HG03108 (cell line): Measurements from ENCODE around the gene ICAM4.

Experiments used
- ATAC-seq: cut with Tn5 transposase; IDR thresholded peaks from one replicate; pipeline ENCODE4 v1.9.1; 2021; ENCODE audit warnings: moderate library complexity; ENCODE audit not compliant: unreplicated experiment

ICAM4 gene

GRCh38 chr19:10290357-10290875 lies 3.7 kb downstream of the ICAM4 start:
- no peak for ATAC-seq

DNA sequence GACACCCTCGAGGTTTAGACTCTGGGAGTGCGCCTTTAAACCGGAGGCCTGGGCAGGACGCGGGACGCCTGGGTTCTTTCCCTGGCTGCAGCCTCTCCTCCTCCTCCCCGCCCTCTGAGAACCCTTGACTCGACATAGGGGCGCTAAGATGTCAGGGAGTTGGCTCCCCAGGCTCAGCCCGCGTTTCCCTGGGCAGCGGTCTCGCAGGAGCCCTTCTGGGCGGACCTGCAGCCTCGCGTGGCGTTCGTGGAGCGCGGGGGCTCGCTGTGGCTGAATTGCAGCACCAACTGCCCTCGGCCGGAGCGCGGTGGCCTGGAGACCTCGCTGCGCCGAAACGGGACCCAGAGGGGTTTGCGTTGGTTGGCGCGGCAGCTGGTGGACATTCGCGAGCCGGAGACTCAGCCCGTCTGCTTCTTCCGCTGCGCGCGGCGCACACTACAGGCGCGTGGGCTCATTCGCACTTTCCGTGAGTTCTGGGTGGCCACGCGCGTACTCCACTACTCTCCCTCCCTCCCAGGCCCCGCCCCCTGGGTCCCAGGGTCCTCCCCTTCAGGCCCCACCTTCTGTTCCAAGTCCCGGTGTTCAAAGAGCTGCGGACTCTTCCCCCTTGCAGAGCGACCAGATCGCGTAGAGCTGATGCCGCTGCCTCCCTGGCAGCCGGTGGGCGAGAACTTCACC lies 4.3 kb downstream of the ICAM4 start:
- no peak for ATAC-seq

- ATAC-seq = no peak
Measured at GRCh38 chr19:10291554-10292205, 4.9 kb downstream of the ICAM4 start.

DNA sequence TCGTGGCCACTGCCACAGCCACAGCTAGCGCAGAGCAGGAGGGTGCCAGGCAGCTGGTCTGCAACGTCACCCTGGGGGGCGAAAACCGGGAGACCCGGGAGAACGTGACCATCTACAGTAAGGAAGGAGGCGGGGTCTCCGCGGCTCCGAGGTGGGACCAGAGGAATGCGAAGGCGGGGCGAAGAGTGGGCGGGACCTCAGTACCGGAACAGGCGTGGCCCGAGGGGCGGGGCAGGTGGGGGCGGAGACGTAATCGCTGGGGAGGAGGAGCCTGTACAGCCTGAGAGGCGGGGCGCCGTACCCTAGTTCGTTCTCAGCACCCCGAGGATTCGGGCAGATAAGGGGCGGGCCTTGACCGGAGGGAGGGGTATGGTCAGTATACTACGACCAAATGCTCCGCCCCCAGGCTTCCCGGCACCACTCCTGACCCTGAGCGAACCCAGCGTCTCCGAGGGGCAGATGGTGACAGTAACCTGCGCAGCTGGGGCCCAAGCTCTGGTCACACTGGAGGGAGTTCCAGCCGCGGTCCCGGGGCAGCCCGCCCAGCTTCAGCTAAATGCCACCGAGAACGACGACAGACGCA lies 5.5 kb downstream of the ICAM4 start:
- peak; percentile 42 for ATAC-seq

GRCh38 chr19:10292789-10293636 lies 6.3 kb downstream of the ICAM4 start:
- no peak for ATAC-seq

GRCh38 chr19:10293637-10294367 lies 7.0 kb downstream of the ICAM4 start:
- no peak for ATAC-seq

DNA sequence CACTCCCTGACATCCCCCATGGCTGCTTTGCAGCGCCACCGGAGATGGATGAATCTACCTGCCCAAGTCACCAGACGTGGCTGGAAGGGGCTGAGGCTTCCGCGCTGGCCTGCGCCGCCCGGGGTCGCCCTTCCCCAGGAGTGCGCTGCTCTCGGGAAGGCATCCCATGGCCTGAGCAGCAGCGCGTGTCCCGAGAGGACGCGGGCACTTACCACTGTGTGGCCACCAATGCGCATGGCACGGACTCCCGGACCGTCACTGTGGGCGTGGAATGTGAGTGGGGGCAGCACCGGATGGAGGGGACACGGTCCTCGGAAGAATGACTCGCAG lies 7.6 kb downstream of the ICAM4 start:
- ATAC-seq = no peak

GRCh38 chr19:10295305-10295846 lies 8.6 kb downstream of the ICAM4 start:
- peak; percentile 46 for ATAC-seq

DNA sequence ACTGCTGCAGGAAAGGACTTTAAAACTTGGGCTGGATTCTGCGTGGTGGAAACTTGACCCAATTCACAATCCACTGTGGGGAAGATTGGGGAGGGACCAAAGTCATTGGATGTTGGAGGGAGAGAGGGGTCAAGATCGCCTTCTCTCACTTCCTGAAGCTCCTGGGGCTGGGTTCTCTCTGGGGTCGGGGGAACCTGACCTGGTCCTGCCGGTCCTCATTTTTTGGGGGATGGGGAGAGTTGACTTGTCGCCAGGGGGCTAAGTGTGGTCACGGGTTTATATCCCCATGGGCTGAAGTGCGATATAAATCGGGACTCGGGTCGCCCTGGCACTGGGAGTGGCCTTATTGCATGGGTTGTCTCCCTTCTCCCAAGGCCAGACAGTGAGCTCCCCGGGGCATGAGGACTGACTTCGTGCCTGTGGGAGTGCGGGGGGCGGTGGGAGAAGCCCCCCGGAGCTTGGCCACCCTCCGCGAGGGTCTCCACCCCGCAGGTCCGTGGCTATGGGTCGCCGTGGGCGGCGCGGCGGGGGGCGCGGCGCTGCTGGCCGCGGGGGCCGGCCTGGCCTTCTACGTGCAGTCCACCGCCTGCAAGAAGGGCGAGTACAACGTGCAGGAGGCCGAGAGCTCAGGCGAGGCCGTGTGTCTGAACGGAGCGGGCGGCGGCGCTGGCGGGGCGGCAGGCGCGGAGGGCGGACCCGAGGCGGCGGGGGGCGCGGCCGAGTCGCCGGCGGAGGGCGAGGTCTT lies 9.3 kb downstream of the ICAM4 start:
- no peak for ATAC-seq

DNA sequence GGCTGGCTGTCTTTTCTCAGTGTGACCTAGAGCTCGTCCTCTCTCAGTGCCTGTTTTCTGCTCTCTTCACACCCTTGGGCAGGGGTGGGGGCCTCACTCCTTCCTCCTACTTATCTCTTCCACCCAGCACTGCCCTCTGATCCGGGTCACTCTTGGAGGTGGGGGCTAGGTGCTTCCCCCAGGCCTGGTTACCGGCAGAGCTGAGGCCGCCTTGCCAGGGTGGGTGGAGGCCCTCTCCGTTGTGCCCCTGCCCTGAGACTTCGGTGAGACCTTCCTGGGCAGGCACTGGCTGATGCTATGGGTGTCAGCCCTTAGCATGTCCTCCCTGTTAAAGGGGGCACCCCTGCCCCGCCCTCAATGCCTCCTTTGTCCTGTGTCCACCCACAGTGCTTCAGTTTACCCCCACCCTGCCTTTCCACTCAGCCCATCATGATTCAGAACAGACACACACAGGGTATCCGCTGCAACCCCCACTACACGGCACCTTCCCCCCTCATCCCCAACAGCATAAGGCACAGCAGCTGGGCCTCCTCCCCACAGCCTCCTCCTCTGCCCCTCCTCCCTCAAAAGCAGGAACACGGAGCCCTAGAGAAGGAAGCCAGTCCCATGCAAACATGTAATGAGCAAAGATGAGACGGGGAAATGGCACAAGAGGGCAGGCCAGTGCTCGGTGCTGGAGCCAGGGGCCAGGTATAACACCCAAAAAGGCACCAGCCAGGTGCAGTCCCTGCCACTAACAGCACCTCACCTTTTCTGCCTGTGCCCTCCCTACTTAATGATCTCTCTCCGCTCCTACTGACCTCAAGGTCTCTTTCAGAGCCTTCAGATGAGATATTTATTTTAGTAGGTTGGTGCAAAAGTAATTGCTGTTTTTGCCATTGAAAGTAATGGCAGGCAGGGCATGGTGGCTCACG lies 13.0 kb downstream of the ICAM4 start:
- ATAC-seq = no peak

DNA sequence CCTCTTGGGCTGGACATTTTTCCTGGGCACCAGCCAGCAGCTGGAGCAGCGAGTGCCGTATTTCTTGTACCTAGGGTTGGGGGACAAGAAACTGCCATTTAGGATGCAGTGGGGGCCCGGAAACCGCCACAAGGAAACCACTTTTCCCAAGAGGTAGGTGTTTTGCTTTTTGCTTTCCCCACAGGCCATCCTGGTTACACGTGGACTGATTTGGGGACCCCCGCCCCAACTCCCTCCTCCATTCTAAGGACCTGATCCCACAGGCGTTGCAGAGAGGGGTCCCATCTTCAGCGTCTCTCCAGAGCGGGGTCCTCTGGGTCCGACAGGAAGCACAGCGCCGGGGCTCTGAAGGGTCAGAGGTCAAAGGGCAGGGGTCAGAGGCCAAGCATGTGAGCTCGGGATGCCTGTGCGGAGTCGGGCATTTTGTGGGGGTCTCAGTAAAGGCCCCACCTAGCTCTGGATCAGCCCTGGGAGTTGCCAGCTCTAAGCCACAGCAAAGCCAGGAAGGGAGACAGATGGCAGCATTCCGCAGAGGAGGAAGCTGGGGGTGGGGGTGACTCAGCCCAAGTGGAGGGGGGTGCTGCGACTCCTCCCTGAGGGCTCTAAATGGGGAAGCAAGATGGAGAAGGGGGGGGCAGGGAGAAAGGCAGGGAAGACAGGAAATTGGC lies 18.5 kb downstream of the ICAM4 start:
- no peak for ATAC-seq

- no peak for ATAC-seq
Measured at GRCh38 chr19:10306327-10306726, 19.6 kb downstream of the ICAM4 start.

- ATAC-seq = no peak
Measured at GRCh38 chr19:10309423-10309822, 22.7 kb downstream of the ICAM4 start, which contains the start of gene ZGLP1. Gene ZGLP1, minus strand, starts transcription at chr19:10309815.

DNA sequence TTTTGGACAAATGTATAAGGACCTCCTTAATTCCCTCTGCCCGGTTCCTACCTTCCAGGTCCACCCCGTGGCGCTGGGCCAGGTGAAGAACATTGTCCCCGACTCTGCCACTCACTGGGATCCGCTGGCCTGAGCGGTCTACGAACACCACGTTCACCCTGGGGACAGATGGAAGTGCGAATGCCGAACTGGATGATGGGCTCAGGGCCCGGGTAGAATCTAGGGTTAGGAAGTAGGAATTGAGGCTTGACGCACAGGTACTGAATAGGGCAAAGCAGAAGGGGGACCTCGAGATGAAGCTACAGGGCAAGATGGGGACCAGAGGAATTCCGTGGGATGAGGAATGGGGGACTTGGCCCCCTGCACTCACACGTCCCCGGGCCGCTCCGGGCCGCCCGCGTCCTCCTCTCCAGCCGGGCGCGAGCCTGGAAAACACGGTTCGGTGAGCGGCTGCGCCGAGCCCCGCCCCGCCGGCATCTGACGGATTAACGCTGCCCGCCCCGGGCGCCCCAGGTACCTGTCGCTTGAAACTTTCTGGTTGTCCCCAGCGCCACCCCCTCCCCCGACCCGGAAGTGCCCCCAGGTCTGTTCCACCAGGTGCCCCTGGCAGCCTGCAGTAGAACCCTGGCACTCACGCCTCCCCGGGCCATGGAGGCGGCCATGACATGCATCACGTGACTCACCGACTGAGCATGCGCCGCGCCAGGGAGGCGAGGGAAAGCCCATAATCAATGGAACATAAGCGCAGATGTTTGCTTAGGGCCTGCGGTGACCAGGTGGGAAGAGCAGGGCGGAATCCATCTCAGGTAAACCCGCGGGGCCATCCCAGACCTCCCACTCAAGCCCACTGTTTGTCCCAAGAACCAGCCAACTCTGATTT lies 28.8 kb downstream of the ICAM4 start, which contains the start of gene FDX2:
FDX2 (minus strand) TSS at position 681 of the 880 bp plus-strand sequence; CDS start at position 662, 19 bp downstream.
- peak; percentile 59 for ATAC-seq

DNA sequence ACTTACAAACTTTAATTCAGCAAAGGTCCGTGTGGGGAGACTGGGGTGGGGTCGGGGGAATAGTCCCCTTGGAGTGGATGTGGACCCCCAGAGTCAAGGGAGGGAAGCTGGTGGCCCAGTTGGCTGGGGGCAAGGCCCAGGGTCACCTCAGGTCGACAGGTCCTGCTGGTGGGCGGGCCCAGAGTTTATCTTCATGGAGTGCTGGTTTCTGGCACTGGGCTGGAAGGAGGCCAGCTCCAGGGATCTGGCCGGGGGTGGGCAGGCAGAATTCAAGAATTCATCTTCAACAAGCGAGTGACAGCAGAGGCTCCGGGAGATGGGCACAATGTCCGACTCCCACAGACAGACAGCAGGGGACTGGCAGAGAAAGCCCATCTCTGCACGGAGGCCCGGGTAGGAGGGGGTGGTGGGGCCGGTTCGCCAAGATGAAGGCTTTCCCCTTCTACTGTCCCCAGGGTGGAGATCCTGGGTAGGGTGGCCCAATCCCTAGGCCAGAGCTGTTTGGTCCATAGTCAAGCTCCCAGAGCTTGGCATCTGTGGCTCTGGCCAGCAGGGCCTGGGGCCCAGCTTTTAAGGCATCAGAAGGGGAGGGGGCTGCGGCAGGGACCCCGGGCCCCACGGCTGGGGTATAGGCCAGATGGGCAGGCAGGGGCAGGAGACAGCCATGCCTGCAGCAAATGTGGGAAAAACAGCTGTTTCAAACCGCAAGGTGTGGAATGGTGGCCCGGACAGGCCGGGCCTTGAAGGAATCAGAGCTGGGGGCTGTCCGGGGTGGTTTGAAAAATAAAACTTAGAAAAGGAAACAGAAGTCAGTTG lies 29.7 kb downstream of the ICAM4 start:
- ATAC-seq = no peak
